TTC549 (cell line): ENCODE measurements around the gene FAM89A.

ENCODE experiments used
- FAIRE-seq: peaks from 2 replicates; lab custom pipeline; 2012; peaks lifted over from hg19 to GRCh38; lab: Jason Lieb, UNC

Gene FAM89A

GRCh38 chr1:231040019-231040799, at the start of gene FAM89A:
FAM89A (minus strand) TSS chr1:231040254; CDS start chr1:231040211, 43 bp downstream.
- FAIRE-seq: no peak

GRCh38 chr1:231084353-231084752, 44.3 kb upstream of the FAM89A start:
- no peak for FAIRE-seq

GRCh38 chr1:231079163-231079562, 39.1 kb upstream of the FAM89A start:
- FAIRE-seq: no peak

GRCh38 chr1:231078250-231078649, 38.2 kb upstream of the FAM89A start:
- no peak for FAIRE-seq

GRCh38 chr1:231076802-231077201, 36.7 kb upstream of the FAM89A start:
- FAIRE-seq: no peak

- no peak for FAIRE-seq
Measured at GRCh38 chr1:231075497-231075896, 35.4 kb upstream of the FAM89A start.

- no peak for FAIRE-seq
Measured at GRCh38 chr1:231075020-231075419, 35.0 kb upstream of the FAM89A start.

GRCh38 chr1:231074046-231074445, 34.0 kb upstream of the FAM89A start:
- no peak for FAIRE-seq

GRCh38 chr1:231073331-231073730, 33.3 kb upstream of the FAM89A start:
- FAIRE-seq: no peak

GRCh38 chr1:231072502-231073094, 32.5 kb upstream of the FAM89A start:
- no peak for FAIRE-seq

- no peak for FAIRE-seq
Measured at GRCh38 chr1:231072041-231072440, 32.0 kb upstream of the FAM89A start.

GRCh38 chr1:231070758-231071444, 30.8 kb upstream of the FAM89A start:
- no peak for FAIRE-seq

GRCh38 chr1:231069333-231069732, 29.3 kb upstream of the FAM89A start:
- FAIRE-seq: no peak

GRCh38 chr1:231068762-231069161, 28.7 kb upstream of the FAM89A start:
- FAIRE-seq: no peak

- no peak for FAIRE-seq
Measured at GRCh38 chr1:231065510-231066241, 25.6 kb upstream of the FAM89A start.

GRCh38 chr1:231064418-231064817, 24.4 kb upstream of the FAM89A start:
- no peak for FAIRE-seq

GRCh38 chr1:231063331-231063730, 23.3 kb upstream of the FAM89A start:
- FAIRE-seq: no peak

- FAIRE-seq: no peak
Measured at GRCh38 chr1:231062500-231063270, 22.6 kb upstream of the FAM89A start.

GRCh38 chr1:231059566-231060193, 19.6 kb upstream of the FAM89A start:
- no peak for FAIRE-seq

GRCh38 chr1:231058416-231059109, 18.5 kb upstream of the FAM89A start:
- FAIRE-seq: no peak

GRCh38 chr1:231057410-231057809, 17.4 kb upstream of the FAM89A start:
- FAIRE-seq: no peak
